ENCODE data around the gene SGCD. TPM values are rescaled to one million over a fixed set of nuclear protein-coding genes. Genes with fewer than 3 reads are reported as not detected.

SGCD gene
- total RNA-seq, 3 donors from 2014 or later = 3.1 to 15.4 (median 6.2) TPM

DNA sequence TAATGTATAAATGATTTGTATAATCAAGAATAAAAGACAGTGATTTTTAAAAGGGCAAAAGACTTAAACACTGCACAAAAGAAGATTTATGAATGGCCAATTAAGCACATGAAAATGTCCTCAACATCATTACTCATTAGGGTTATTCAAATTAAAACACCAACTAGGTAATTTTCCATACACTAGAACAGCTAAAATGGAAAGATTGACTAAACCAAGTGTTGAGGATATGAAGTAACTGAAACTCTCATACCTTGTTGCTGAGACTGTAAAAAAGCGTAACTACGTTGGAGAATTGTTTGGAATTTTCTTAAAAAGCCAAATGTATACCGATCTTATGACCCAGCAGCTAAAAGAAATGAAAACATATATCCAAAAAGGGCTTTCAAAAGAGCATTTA lies 144.9 kb downstream of the SGCD start:
- H3K36me3 ChIP-seq = no peaks in the 10 kb centered on the region
- H3K4me3 ChIP-seq = no peak overlapping the region
- no peaks in the 10 kb centered on the region for H3K4me1 ChIP-seq
- TF ChIP-seq, protein P1, sequence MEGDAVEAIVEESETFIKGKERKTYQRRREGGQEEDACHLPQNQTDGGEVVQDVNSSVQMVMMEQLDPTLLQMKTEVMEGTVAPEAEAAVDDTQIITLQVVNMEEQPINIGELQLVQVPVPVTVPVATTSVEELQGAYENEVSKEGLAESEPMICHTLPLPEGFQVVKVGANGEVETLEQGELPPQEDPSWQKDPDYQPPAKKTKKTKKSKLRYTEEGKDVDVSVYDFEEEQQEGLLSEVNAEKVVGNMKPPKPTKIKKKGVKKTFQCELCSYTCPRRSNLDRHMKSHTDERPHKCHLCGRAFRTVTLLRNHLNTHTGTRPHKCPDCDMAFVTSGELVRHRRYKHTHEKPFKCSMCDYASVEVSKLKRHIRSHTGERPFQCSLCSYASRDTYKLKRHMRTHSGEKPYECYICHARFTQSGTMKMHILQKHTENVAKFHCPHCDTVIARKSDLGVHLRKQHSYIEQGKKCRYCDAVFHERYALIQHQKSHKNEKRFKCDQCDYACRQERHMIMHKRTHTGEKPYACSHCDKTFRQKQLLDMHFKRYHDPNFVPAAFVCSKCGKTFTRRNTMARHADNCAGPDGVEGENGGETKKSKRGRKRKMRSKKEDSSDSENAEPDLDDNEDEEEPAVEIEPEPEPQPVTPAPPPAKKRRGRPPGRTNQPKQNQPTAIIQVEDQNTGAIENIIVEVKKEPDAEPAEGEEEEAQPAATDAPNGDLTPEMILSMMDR (IDR thresholded peaks at IDR 0.05) = no peak
- no peak for TF ChIP-seq POLR2A (IDR thresholded peaks at IDR 0.05)
- TF ChIP-seq POLR2AphosphoS5 (IDR thresholded peaks at IDR 0.05) = no peak
- no peak for DNase-seq (ENCODE audit: low spot score in 2 of 2)
- no peaks in the 10 kb centered on the region for H3K9me3 ChIP-seq
- intact Hi-C loops (cut with DNase I; ENCODE audit: low total_unique reads) = no loop called here
- H3K27me3 ChIP-seq = no peaks in the 10 kb centered on the region
- no peak overlapping the region for H3K27ac ChIP-seq

DNA sequence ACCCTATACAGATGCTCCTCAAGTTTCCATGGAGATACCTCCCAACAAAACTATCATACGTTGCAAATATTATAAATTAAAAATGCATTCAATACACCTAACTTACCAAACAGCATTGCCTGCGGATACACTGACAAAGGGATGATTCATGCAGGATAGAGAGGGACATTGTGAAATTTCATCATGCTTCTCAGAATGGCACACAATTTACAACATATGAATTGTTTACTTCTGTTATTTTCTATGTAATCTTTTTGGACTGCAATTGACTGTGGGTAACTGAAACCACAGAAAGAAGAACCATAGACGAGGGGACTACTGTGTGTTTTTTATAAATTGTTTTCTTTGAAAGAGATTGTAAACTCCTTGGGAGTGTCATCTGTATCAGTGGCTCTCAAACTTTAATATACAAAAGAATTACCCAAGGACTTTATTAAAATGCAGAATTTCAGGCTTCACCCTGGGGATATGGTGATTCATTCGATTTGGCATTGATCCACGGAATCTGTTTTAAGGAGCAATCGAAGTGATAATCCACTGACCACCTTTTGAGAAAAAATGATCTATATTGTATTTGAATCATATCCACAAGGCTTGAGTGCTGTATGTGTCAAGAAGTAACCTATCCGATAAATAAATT lies 146.4 kb downstream of the SGCD start:
- no peak overlapping the region for H3K4me3 ChIP-seq
- H3K27ac ChIP-seq = peak overlapping the region in 1 of 2 donors; percentile 3
- H3K36me3 ChIP-seq = no peaks in the 10 kb centered on the region
- no peaks in the 10 kb centered on the region for H3K4me1 ChIP-seq
- DNase-seq (ENCODE audit: low spot score in 2 of 2) = no peak
- intact Hi-C loops (cut with DNase I; ENCODE audit: low total_unique reads) = no loop called here
- H3K27me3 ChIP-seq = no peaks in the 10 kb centered on the region
- TF ChIP-seq POLR2AphosphoS5 (IDR thresholded peaks at IDR 0.05) (no peak), POLR2A (IDR thresholded peaks at IDR 0.05) (no peak)
- TF ChIP-seq, protein P1 (IDR thresholded peaks at IDR 0.05) = no peak
- no peaks in the 10 kb centered on the region for H3K9me3 ChIP-seq

DNA sequence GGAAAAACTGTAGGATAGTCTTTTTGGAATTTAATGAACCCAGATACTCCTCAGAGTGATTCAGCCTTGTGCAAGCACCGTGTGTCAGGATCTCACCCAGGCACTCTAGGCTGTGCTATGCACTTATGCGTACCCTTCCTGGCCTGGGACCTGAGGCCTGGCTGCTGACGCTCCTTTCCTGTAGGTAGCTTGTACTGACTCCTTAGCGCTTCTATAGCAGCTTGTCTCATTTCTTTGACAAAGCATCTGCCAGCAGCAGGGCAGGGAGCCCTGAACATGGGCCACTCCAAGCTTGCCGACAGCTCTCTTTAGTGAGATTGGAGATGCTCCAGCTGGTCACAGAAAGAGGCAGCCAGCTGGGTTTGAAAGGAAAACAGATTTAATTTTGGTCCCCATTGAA lies 147.3 kb downstream of the SGCD start:
- Histone ChIP-seq H3K27ac (peak overlapping the region in 1 of 2 donors; percentile 23), H3K4me3 (no peak overlapping the region)

DNA sequence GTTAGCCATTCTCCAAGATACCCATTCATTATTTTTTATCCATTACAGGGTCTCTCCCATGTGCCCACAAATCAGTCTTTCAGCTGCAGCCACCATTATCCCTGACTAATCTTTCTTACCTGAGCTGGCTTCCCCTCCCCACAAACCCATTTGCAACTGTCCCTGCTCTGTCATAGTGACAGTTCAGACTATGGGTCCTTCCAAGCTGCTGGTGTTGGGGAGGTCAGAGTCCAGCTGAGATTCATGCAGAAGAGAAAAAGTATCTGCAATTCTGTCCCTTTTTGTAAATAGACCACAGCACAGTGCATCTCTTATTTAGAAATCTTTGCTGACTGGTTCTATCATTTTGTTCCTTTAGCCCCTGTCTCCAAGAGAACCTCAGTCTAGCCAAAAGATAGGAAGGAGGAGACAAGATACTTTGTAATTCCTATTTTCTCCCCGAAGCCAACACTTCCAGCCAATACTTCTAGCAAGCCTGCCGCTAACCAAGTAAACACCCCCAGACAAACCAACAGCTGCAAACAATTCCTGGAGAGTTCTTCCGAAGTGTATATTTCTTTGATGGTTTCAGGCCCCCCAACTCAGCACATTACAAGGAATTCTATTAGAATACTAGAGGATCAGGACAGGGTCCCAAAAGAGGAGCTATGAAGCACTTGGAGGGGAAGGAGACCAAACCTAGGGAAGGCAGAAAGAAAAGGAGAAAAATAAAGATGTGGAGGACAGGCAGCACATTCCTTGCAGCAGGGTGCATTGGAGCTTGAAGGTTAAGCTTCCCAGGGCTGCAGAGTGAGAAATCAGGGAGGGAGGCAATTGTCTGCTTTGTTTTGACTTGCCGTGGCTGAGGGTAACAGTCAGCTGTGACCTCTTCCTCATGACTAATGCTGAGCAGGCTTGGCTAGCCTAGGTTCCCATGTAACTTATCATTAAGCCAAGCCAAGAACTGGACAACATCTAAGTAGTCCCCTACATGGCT lies 148.5 kb downstream of the SGCD start:
- no peaks in the 10 kb centered on the region for H3K27me3 ChIP-seq
- intact Hi-C loops (cut with DNase I; ENCODE audit: low total_unique reads) = no loop called here
- TF ChIP-seq, protein P1 (IDR thresholded peaks at IDR 0.05) = no peak
- no peak for TF ChIP-seq POLR2A (IDR thresholded peaks at IDR 0.05)

More for the DNA sequence above, 147.3 kb downstream of the SGCD start:
- H3K36me3 ChIP-seq = no peaks in the 10 kb centered on the region
- H3K27me3 ChIP-seq = no peaks in the 10 kb centered on the region
- intact Hi-C loops (cut with DNase I; ENCODE audit: low total_unique reads) = no loop called here
- no peaks in the 10 kb centered on the region for H3K9me3 ChIP-seq
- DNase-seq (ENCODE audit: low spot score in 2 of 2) = no peak
- no peaks in the 10 kb centered on the region for H3K4me1 ChIP-seq
- no peak for TF ChIP-seq POLR2AphosphoS5 (IDR thresholded peaks at IDR 0.05)

DNA sequence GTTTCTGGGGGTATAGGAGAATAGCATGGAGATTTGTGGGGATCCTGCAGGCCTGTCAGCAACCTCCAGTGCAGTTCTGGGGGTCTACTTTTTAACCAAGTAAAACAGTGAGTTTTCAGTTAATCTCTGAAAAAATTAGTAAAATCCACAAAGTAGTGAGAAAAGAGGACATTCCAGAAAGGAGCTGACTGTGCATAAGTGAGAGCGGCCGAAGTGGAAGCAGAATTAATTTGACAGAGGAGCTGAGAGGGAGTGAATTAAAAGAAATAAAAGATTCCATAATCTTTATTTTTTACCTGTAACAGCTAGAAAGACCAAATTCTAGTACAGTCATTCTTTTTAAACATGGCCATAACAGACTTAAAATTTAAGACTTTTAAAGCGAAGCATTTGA lies 149.2 kb downstream of the SGCD start:
- H3K4me3 ChIP-seq = no peak overlapping the region
- H3K27ac ChIP-seq = no peak overlapping the region
- H3K27me3 ChIP-seq = no peaks in the 10 kb centered on the region
- TF ChIP-seq, protein P1 (IDR thresholded peaks at IDR 0.05) = no peak
- TF ChIP-seq POLR2A (IDR thresholded peaks at IDR 0.05) = no peak
- no peak for TF ChIP-seq POLR2AphosphoS5 (IDR thresholded peaks at IDR 0.05)
- intact Hi-C loops (cut with DNase I; ENCODE audit: low total_unique reads) = no loop called here
- no peaks in the 10 kb centered on the region for H3K9me3 ChIP-seq
- H3K4me1 ChIP-seq = no peaks in the 10 kb centered on the region
- no peaks in the 10 kb centered on the region for H3K36me3 ChIP-seq
- DNase-seq (ENCODE audit: low spot score in 2 of 2) = no peak

More for the DNA sequence above, 148.5 kb downstream of the SGCD start:
- H3K36me3 ChIP-seq = no peaks in the 10 kb centered on the region
- no peaks in the 10 kb centered on the region for H3K9me3 ChIP-seq
- H3K4me3 ChIP-seq = no peak overlapping the region
- DNase-seq (ENCODE audit: low spot score in 2 of 2) = no peak
- H3K4me1 ChIP-seq = no peaks in the 10 kb centered on the region
- peak overlapping the region in 1 of 2 donors; percentile 12 for H3K27ac ChIP-seq
